Fibroblast of peridontal ligament (primary cell): ENCODE results near the gene ZIK1.

Experiments used
- DNase-seq: peaks from one replicate; pipeline ENCODE4 v3.0.0-alpha.2; 2010; ENCODE audit errors: extremely low read depth

ZIK1 gene

DNA sequence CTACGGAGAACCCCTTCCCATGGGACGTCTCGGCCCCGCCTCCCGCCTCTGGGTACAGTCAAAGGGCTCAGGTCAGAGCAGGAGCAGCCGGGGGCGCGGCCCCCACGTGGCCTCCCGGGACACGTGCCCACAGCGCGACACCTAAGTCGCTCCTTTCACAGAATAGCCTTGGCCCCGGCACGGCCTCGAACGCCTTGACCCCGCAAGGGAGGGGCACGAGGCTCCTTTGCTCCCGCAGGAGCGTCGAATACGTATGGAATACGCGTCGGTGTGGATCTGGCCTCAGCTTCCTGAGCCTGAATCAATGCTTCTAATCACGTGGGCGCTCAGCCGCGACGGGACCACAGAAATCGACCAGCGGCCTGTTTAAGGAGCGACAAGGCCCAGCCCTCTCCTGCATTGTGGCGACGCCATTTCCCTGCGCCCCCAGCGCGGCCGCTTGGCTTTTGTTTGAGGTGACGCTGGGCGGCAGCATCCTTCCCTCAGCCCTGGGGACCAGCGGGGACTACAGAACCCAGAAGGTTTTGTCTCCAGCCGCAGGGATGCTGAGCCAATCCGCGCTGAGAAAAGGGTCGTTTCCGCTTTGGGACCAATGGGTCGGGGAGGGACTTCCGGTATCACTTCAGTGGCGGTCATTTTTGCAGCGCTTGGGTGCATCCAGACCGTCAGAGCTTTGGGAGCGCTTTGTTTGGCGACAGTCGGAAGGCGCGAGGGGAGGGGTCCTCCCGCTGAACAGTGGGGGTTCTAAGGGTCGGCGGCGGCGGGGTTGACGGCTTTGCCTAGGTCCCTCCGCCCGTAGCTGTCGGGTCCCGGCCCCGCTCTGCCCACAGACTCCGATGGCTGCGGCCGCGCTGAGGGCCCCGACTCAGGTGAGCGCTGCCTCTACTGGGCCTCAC is at the start of gene ZIK1:
TSS of gene ZIK1 (plus strand) at position 625 of the 896 bp plus-strand sequence. CDS start at position 837, 212 bp downstream.
- peak; percentile 92 for DNase-seq

DNA sequence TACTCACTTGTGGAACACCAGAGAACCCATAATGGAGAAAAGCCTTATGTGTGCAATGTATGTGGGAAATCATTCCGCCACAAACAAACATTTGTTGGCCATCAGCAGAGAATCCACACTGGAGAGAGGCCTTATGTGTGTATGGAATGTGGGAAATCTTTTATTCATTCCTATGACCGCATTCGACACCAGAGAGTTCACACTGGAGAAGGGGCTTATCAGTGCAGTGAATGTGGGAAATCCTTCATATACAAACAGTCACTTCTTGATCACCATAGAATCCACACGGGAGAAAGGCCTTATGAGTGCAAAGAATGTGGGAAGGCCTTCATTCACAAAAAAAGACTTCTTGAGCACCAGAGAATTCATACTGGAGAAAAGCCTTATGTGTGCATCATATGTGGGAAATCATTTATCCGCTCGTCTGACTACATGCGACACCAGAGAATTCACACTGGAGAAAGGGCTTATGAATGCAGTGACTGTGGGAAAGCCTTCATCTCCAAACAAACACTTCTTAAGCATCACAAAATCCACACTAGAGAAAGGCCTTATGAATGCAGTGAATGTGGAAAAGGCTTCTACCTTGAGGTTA is 45.9 kb upstream of the ZIK1 start:
- peak; percentile 7 for DNase-seq

DNA sequence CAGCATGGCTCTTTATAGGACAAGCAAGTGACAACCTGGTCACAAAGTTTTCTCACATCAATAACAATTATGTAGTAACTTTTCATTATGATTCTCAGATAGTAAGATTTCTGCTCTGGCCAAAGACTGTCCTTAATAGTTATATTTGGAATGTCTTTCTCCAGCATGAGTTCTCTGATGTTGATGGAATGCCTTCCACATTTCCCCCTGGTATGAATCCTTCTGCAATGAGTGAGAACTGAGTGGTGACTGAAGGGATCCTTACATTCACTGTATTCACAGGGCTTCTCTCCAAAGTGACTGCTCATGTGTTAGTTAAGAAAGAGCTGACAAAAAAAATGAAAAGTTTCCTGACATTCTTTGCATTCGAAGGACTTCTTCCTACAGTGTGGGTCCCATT is 37.4 kb upstream of the ZIK1 start:
- no peak for DNase-seq

DNA sequence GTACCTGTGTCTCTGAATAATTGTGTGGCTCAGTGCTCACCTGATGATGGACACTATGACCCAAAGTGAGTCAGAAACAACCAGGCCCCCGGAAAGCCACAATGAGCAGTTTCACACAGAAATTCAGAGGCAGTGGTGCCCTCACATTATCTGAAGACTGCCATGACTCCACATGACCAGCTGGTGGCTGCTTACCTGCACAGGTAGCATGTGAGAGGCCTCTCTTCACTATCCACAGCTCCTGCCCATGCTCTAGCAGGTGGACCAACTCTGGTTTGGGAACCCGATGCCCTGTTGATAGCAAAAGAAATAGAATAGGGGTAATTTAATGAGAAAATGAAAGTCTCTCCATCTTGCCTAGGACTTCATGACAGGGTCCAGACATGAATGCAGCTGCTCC is 31.5 kb upstream of the ZIK1 start:
- no peak for DNase-seq

DNA sequence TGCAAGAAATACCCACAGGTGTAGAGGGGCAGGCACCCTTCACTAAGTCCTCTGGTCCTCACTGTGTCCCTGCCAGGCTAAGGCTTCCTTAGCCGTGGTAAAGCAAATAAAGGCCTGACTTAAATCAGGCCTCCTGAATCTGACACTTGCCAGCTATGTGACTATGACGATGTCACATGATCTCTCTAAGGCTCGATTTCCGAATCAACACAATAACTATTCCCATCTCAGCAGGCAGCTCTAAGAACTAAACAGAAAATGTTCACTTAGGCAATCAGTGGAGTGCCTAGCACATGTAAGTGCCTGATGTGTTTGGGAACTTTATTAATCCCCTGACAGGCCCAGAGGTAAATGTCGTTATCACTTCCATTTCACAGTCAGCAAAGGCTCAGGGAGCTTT is 26.3 kb upstream of the ZIK1 start:
- no peak for DNase-seq

DNA sequence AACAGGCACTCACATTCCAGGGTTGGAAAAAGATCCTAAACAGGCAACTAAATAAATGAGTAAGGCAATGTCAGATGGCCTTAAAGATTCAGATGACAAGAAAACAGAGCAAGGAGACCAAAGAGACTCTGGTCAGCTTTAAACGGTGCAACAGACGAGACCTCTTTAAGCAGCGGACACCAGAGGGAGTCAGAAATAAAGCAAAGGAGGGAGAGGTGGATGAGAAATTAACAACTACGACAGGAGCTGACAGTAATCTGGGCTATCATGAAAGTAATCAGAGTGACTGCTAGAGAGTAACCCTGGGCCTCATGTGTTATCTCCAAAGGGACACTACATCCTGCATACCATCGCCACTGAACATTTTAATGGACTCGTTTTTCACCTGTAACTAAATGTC is 25.4 kb upstream of the ZIK1 start:
- DNase-seq = peak; percentile 45

DNA sequence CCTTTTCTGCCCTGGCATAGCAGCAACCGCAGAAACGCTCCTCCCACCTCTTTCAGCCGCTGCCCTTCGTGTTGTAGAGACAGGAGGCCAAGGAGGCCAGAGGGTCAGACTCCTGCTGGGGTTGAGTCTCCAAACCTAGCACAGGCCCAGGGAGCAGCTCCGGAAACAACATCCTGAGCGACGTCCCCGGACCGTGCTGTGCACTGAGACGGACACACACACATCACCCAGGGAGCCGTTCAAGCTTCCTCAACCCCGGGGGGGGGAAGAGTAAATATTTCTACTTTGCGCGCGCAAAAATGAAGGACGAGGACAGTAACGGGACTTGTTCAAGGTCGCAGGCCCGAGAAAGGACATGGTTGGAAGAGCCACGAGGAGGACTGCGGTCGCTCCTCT is 24.9 kb upstream of the ZIK1 start:
- DNase-seq = peak; percentile 18

DNA sequence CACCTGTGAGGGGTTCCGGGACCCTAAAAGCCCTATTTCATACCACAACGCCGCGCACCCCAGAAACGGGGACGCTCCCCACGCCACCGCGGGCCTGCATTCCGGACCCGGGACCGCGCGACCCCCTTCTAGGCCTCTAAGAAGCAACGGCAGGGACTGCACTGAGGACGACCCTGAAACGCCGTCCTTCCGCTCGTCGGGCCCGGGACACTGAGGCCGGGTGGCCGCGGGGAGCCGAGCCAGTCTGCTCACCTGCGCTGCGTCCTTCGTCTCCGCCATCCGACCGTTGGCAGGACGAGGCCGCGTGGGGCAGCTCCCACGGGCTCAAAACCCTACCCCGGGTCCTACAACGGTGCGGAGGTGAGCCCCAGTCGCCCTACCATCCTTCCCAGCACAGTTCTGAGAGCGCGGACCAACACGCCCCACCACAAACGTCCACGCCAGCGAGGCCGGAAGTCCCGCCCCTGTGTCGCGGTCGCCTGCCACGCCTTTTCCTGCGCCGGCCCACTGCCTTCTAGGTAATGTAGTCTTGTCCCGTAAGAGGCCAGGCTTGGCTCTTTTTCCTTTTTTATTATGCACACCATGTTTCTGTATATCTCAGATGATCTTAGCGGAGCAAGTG is 24.4 kb upstream of the ZIK1 start, which contains the start of gene ZNF550:
TSS of gene ZNF550 (minus strand) at position 460 of the 622 bp plus-strand sequence. CDS start at position 279, 181 bp downstream.
- peak; percentile 81 for DNase-seq

DNA sequence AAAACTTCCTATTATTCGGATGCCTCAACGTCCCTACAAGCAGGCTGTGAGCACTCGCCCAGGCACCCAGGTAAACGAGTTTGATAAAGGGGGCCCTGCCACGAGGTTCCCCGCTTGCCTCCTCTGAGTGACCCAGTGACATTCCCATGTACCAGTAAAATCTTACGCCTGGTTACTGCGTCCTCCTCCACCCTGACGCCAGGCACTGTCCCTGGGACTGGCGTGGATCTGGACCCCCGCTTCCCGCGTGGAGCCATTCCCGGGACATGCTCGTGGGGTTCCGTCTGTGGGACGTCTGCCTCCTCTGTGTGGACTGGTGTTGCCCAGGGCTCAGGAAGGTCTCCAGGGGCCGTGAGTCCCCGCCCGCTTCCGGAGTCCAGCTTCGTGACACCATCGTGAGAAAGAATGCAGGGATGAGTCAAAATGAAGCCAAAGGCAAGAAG is 23.9 kb upstream of the ZIK1 start:
- DNase-seq = peak; percentile 60

DNA sequence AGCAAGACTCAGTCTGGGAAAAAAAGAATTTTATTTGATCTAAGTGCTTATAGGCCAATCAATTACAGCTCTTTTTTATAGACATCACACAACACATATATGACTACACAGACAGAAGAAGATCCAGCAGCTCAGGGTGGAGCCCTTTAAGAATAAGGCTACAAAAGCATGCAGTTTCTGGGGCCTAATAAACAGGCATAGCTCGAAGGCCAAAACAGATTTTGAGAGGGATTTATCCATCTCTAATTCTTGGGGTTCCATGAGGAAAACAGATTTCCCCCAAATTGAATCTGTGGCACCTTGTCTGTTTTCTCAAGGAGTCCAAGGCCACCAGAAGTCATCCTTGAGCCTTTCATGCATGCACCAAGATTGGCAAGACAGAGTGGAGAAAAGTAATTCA is 20.4 kb upstream of the ZIK1 start:
- DNase-seq = no peak

DNA sequence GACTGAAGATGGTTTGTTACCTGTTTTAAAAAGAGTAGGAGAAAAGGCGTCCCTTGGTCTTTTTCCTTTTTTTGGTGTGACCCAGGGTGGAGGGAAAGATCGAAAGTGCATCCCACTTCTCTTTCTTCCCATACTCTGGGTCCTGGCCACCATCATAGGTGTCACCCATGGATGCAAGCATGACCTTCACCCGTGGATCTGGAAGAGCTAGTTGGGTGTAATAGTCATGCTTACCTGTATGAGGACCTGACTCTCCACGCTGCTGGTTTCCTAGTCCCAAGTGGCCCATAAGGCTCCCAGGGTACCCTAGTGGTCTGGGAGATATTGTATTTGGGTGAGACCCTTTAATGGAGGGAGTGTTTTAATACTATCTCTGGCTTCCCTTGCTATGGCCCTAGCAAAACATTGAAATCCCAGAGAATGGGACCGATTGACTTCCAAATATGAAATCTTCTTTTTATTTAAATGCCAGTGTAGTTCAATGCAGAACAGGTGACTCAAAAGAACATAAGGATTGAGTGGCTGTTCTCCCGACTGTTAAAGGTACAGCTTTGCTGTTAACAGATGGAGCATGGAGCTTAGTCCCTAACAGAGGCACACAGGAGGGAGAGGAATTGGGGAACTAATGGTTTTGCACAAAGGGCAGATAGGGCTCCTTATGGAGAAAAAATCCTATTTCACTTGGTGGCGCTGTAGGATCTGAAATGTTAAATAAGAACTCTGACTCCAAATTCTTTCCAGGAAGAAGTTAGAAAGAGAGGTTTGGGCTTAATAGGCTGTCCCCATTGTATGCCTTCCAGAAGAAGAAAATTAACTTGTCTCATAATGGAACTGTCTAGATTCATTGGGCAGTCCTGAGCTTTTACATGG is 17.3 kb upstream of the ZIK1 start:
- DNase-seq = peak; percentile 40

DNA sequence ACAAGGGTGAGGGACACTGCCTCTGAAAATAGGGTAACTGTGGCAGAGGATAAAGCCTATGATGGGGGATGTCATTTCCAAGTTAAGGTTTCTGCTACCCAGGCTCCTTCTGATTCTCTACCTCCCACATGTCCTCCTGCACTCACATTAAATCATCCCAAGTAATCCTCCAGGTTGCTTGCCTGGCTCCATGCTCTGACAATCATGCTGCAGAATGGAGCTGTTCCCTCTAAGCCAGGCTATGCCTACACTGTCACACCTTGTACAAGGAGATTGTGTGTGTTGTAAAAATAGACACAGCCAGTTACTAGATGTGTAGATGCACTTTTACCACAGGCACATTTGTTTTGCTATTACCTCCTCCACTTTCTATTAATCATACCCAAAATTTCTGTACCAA is 13.2 kb upstream of the ZIK1 start:
- no peak for DNase-seq

DNA sequence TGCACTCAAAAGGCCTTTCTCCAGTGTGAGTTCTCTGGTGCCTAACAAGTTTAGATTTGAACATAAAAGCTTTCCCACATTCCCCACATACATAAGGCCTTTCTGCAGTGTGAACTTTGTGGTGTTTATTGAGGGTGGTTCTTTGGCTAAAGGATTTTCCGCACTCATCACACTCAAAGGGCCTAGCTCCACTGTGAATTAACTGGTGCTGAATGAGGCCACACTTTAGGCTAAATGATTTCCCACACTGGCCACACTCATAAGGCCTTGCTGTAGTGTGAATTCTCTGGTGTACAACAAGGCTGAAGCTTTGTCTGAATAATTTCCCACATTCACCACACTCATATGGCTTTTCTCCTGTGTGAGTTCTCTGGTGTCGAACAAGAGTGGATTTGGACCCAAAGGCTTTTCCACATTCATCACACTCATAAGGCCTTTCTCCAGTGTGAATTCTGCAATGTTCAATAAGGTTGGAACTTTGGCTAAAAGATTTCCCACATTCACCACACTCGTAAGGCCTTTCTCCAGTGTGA is 11.5 kb upstream of the ZIK1 start:
- no peak for DNase-seq

DNA sequence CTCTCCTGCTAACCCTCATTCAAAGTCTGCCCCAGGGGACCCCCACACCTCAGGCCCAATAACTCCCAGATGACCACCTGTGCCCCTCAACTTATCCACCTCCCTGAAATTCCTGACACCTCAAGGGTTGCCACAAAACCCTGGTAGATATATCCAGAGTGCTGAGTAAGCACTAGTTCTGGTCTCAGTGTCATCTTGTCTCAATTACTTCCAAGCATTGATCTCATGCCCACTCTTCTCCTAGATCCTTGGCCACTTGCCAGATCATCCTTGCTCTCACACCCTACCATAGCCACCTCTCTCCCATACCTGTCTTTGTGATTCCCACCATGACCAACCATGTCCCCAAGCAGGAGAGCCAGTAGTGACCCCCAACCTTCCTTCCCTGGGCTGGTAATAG is 7.3 kb upstream of the ZIK1 start:
- DNase-seq = no peak

DNA sequence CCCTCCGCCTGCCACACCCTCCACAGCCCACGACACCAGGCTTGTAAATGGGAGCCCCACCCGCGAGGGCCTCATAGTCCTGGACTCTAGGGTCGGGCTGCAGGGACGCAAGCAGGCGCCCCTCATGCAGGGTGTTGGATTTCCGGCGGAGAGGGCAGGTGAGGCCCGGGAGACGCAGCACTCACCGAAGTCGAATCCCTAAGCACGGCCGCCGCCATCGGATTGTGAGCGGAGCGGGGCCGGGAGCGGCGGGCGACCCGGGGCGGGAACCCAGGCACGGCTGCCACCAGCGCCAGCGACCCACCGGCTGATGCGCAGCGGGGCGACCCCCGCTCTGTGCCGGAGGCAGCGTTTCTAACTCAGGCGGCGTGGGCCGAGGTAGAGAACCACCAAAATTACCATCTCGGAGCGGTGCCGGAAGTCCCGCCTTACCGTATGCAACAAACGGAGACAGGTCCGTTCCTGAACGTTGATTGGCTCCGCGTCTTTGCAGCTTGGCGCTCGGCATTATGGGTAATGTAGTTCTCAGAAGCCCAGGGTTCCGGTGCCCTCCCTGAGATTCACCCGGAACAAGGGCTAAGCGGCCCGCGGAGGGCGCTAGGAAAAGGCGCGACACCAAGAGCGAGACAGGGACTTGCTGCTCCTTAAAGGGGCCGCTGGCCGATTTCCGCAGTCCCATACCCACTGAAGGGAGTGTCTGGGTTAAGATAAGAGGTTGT is 5.3 kb upstream of the ZIK1 start, which contains the start of gene ZNF416:
TSS of gene ZNF416 (minus strand) at position 425 of the 719 bp plus-strand sequence. CDS start at position 218, 207 bp downstream.
- DNase-seq = peak; percentile 99

DNA sequence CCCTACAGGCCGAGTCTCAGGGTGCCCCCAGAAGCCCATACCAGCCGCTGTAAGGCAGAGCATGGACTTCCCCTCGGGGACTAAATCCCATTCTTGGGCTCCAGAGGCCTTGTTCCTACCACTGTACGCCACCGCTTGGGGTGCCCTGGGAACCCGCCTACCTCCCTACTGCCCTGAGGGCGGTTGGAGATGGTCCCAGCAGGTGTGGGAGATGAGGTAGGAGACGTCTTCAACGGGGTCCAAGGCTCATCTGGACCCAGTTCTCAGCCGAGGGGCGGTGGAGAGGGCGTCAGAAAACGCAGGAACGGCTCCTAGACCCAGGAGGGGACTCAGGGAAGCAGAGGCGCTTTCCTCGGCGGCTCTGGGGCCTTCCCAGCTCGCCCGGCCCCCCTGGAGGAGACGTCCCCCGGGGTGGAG is 833 bp upstream of the ZIK1 start:
- no peak for DNase-seq

DNA sequence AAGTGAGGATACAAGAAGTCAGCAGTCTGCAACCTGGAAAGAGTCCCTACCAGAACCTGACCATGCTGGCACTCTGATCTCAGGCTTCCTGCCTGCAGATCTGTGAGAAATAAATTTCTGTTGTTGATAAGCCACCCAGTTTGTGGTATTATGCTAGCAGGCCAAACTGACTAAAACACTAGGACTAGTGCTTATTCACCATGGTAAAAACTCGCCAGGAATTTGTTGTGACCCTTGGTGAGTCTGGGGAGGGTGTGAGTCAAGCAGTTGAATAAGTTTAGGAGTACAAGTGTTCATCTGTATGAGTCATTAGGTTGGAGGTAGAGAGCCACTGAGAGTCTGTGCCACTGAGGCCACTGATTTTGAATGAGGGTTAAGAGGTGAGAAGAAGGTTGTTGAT is 3.6 kb downstream of the ZIK1 start:
- DNase-seq = no peak

DNA sequence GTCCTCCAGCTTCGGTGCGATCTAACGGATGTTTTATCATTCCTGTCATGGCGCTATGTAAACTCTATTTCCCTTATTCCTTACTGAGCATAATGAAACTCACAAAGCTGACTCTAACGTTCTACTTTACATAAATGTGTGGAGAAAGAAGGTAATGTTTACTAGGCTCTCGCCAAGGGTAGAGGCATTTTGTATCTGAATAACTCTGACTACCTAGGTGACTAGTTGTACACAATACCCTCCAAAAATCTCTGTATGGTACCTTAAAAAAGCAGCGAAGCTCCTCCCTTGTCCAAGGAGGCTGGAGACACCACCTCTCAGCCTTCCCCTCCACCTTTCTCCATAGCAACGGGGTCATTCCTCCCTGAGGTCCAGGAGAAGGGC is 15.4 kb downstream of the ZIK1 start:
- DNase-seq = no peak

DNA sequence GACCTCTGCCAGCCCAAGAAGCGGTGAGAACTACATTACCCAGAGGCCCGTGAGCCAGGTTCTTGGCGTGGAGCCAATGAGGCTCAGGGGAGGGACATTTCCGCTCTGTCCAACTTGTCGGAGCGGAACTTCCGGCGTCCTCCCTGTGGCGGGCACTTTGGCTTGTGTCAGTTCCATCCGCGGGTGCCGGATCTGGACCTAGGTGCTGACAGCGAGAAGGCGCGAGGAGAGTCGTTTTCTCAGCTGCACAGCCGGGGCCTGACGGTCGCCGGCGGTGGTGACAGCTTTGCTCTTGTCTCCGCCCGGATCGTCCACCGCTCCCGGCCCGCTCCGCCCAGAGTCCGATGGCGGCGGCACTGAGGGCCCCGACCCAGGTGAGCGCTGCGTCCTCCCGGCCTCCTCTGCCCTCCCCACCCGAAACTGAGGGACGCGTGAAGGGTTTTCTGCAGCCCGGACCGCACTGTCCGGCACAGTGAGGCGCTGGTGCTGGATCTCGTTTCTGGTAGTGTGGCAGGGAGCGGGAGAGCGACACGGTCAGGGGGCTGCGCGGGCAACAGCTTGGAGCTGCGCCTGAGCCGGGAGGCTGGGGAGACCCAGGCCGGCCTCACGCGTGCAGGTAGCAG is 15.9 kb downstream of the ZIK1 start, which contains the start of gene ZNF530:
TSS of gene ZNF530 (plus strand) at position 125 of the 623 bp plus-strand sequence. CDS start 4,461 bp downstream, outside the sequence.
- DNase-seq = peak; percentile 91

DNA sequence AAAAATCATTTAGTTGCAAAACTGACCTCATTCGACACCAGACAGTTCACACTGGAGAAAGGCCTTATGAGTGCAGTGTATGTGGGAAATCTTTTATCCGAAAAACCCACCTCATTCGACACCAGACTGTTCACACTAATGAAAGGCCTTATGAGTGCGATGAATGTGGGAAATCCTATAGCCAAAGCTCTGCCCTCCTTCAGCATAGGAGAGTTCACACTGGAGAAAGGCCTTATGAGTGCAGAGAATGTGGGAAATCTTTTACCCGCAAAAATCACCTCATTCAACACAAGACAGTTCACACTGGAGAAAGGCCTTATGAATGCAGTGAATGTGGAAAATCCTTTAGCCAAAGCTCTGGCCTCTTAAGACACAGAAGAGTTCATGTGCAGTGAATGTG is 23.0 kb downstream of the ZIK1 start:
- no peak for DNase-seq
